HG03378 (cell line): ENCODE results near the gene OXNAD1.

Experiments used
- ATAC-seq: cut with Tn5 transposase; IDR thresholded peaks from one replicate; pipeline ENCODE4 v1.9.1; 2021; ENCODE audit warnings: mild to moderate bottlenecking, moderate library complexity; ENCODE audit not compliant: unreplicated experiment

Gene OXNAD1

DNA sequence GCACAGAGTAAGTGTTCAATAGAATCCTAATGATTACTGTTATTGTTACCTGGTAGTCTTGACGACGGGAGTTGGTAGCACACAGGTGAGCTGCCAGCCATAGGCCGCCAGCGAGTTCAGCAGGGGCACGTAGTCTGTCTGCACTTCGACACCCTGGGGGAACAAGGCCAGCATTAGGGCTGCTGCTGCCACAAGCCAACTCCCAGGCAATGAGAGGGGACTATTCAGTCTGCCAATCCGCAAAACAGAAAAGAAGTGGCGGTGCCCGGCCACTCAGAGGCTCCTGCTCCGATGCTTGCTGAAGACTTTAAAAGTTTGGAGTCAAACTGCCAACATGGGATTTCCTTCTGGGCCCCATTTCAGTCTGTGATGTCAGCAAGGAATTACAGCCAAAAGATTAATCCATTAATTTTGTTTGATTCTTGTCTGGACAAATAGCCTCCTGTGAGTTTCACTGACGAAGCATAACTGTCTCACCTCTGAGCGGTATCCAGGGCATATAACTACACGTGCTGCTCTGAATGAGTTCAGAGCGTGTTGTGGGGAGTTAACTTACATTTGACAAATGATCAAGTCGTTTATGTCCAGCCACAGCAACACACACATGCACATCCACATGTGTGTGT lies 61.8 kb downstream of the OXNAD1 start:
- ATAC-seq: no peak

GRCh38 chr3:16328124-16328523 lies 63.1 kb downstream of the OXNAD1 start:
- no peak for ATAC-seq

DNA sequence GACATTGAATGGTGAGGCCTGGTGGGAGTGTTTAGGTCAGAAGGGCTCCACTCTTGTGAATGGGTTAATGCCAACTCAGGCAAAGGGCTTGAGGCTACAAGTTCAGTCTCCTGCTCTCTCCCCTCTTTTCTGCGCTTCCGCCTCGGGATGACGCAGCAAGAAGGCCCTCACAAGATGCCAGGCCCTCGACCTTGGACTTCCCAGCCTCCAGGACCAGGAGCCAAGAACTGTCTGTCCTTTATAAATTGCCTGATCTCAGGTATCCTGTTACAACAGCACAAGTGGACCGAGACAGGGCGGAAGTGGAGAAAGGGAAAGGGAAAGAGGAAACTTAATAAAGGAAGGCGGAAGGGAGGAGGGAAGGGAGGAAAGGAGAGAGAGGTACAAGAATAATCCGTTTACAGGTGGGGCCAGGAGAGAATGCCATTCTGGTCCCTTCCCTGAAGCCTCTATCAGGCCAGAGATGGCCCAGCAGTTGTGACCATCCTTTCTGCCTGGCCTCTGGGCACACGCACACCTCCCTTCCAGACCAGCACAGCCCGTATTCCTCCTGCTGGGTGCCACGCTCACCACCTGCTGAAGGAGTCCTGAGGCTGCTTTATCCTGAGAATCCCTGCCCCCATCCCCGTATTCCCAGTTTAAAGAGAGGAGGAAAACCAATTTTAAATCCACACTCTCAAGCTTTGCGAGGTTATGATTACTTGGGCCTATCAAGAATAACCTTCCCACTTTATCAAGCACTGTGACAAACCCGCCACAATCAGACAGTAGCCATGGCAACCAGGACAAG lies 64.2 kb downstream of the OXNAD1 start:
- ATAC-seq: no peak

DNA sequence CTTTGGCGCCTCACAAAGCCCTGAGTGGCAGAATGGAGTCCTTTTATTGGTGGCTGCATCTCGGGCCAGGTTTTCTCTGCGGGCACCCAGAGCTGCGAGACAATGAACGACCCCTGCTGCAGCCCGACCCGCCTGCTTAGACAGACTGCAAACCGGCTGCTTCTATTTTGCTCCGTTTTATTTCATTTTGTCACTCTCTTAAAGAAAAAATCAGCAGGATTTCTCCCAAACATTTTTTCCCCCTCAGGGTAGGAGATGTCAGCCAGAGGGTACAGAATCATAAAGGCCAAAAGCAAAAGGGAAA lies 64.8 kb downstream of the OXNAD1 start:
- ATAC-seq: no peak

DNA sequence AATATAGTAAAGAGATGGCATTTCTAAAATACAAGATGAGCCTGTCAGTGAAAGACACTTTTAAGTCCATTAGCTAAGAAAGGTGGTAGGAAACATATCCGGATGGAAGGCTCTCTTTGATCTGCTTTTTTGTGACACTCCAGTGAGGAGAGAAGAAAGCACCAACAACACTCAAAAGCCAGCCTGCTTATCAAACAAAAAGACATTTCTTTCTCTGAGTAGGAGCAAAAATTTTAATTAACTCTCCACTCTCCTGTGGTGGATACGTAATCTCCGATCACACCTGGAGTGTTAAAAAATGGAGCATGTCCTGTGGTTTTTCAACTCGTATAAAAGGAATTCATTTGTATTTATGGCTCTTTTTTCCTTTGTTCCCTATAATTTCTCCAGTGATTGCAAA lies 65.3 kb downstream of the OXNAD1 start:
- no peak for ATAC-seq

- no peak for ATAC-seq
Observed at GRCh38 chr3:16331319-16331883, 66.4 kb downstream of the OXNAD1 start.

DNA sequence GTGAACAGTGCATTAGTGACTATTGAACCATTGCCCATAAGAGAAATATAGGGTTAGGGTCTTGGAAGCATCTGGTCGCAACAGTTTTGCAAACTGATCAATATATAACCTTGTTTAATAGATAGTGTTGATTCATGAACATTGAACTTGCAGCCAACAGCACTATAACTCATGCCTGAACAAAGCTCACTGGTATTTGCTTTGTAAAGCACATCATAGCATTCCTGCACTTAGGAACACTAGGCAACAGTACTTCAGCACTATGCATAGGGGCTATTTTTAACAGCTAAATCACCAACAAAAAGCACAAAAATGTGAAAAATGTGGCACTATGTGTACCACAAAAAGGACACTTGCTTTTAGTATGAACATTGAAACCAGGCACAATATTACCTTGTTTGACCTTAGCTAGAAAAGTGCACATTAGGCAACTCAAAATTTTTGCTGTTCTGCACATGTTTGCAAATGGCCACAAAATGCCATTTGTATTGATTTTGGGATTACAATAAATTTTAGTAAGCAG lies 68.0 kb downstream of the OXNAD1 start:
- ATAC-seq: no peak

GRCh38 chr3:16334909-16335308 lies 69.9 kb downstream of the OXNAD1 start:
- ATAC-seq: no peak

DNA sequence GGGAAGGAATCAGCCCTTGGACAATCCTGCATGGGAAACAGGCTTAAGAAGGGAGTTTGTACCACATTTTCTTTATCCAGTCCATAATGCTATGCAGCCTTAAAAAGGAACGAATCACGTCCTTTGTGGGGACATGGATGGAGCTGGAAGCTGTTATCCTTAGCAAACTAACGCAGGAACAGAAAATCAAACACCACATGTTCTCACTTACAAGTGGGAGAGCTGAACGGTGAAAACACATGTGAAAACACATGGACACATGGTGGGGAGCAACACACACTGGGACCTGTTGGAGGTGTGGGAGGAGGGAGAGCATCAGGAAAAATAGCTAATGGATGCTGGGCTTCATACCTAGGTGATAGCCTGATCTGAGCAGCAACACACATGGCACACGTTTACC lies 70.3 kb downstream of the OXNAD1 start:
- no peak for ATAC-seq

DNA sequence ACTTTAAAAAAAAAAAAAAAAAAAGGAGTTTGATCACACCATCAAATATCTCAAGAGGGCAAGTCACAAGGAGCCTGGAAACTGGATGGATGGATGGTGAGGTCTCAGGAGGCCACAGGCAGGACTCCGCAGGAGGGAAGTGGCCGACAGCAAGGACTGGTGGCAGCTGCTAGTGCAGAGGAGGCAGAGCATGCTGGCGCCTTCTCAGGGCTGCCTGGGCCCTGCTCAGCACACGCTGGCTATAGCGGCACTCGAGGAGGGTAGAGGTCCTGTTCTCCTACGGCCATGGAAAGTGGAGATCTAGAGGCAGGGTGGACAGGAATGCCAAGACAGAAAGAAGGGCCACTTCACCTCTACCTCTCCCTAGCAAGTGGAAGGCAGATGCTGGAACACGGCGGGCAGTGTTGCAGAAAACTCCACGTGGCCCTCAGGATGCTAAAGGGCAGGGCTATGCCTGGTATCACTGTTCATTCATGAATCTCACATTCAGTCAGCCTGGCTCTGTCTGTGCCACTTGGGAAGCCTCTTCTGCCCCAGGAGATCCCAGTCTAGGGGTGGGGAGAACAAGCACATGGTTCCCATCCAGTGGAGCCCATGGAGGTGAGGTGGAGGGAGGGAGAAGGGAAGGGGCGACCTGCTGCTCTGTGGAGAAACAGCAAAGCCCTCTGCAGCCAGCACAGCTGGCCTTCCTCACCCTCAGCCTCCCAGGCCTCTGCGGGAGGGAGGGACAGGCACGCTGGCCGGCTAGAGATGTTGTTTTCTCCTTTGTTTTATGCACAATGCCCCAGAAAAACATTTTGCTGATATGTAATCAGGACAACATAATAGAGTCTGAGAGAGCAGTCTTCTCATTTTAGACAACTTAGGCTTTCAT lies 71.0 kb downstream of the OXNAD1 start:
- ATAC-seq: no peak

- ATAC-seq: no peak
Observed at GRCh38 chr3:16336825-16337224, 71.8 kb downstream of the OXNAD1 start.

DNA sequence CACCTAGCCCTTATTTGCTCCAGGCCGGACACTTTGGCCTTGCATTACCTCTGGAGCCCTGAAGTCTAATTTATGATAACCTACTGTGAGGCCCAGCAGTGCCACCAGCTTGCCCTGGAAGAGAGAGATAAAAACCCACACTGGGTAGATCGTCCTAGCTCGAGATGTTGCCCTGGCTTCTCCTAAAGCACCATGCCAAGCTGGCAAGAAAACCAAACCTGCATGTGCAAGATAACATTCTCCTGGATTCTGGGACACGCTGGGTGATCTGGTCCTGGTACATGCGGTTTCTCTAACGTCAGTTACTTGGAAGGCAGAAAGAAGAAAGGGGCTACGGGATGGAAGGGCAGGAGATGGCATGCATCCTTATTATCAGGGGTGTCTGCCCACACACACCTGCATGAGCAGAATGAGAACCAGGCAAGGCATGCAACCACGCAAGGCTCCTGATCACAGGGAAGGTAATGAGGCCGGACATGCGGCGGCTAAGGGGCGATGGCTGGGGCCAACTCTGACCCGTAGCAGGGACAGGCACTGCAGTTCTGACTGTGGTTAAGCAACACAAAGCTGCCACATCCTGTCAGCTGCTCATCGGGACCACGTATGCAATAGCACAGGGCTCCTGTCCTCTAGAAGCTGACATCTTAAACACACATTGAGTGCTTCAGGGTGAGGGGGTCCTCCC lies 73.0 kb downstream of the OXNAD1 start:
- peak; percentile 80 for ATAC-seq

- ATAC-seq: peak; percentile 62
Observed at GRCh38 chr3:16338999-16339398, 74.0 kb downstream of the OXNAD1 start.

- no peak for ATAC-seq
Observed at GRCh38 chr3:16343101-16343500, 78.1 kb downstream of the OXNAD1 start.

- ATAC-seq: no peak
Observed at GRCh38 chr3:16346413-16347081, 81.5 kb downstream of the OXNAD1 start.

GRCh38 chr3:16347548-16347947 lies 82.5 kb downstream of the OXNAD1 start:
- no peak for ATAC-seq

DNA sequence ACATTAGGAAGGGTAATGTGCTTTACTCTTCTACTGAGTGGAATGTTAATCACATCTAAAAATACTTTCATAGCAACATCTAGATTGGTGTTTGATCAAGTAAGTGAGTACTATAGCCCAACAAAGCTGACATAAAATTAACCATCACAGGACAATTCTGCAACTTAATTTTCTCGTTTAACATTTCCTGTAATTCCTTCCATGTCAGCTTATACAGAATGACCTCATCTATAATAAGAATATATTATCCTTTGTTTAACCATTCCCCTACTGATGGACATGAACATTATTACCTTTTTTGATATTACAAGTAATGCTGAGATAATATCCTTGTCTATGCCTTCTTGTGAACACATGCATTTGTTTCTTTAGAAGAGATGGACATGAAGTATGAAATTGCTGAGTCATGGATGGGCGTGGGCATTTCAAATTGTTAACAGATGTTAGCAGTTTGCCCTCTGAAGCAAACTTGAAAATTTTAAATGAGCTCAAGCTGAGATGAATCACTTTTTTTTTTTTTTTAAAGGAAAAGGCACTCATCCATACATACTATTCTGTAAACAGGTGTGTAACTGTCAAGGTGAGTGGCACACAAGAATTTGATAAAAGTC lies 85.1 kb downstream of the OXNAD1 start:
- ATAC-seq: no peak

GRCh38 chr3:16350597-16351318 lies 85.7 kb downstream of the OXNAD1 start:
- no peak for ATAC-seq

DNA sequence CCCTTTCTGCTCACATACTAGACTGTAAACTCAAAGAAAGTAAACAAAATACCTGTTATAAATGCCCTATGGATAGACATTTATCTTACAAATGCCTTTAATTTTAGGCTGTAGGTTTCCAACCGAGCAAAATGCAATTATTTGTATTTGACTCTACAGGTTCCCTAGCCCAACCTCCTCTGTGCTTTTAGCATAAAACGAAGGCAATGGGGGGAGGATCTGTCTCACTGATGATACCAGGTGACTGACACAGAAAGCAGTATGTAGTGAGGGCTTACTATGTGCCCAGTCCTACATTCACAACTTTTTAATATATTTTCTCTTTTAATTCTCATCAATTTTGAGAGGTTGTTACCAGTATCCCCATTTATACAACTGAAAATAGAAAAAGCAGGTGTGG lies 87.4 kb downstream of the OXNAD1 start:
- no peak for ATAC-seq
